ENCODE data around the gene LONRF2.

Gene LONRF2

DNA sequence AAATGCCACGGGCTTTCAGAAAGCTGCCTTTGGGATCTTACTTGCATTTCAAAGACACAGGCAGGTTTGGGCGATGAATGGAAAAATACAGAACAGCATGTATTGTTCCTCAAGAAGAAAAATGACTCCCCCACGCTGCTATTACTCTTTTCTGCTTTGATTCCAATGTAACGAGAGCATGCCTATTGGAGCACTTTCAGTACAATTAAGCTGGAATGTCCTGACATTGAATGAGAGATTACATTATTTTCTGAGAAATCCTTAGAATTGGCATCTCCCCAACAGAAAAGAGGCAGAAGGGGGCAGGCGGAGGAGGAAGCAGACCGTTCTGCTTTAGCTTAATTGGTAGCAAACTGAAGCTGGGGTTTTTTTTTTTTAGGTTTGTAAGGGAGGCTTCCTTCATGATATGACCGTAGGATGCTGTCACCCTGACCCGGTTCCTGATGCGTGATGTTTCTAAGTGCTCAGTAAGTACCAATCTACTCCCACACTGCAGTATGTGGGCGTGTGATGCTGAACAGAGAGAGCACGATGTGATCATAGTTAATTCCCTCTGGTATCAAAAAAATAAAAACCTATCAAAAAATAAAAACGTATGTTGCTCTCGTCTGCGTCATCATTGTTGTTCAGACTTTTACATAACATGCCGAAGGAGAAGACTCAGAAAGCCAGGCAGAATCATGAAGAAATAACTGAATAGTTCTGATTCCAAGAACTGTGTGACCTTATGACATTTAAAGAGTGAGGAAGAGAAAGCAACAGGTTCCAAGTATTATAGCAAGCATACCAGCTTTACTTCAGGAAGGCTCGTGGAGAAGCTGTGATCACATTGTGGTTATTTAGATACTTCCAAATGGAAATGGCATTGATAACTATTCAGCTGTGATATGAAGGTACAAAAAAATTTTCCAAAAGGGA, 40.5 kb downstream of the LONRF2 start:
- TF ChIP-seq TARDBP (IDR thresholded peaks at IDR 0.05) = no peak
- no peak for DNase-seq (ENCODE audit: extremely low spot score)
- CTCF ChIA-PET = interaction anchor here (0.5 to 0.8 kb wide), 2 partner anchors 21 to 99 kb away, joined by 3 read pairs; no protein-coding TSS in a partner anchor
- POLR2A ChIA-PET = no interaction called here

DNA sequence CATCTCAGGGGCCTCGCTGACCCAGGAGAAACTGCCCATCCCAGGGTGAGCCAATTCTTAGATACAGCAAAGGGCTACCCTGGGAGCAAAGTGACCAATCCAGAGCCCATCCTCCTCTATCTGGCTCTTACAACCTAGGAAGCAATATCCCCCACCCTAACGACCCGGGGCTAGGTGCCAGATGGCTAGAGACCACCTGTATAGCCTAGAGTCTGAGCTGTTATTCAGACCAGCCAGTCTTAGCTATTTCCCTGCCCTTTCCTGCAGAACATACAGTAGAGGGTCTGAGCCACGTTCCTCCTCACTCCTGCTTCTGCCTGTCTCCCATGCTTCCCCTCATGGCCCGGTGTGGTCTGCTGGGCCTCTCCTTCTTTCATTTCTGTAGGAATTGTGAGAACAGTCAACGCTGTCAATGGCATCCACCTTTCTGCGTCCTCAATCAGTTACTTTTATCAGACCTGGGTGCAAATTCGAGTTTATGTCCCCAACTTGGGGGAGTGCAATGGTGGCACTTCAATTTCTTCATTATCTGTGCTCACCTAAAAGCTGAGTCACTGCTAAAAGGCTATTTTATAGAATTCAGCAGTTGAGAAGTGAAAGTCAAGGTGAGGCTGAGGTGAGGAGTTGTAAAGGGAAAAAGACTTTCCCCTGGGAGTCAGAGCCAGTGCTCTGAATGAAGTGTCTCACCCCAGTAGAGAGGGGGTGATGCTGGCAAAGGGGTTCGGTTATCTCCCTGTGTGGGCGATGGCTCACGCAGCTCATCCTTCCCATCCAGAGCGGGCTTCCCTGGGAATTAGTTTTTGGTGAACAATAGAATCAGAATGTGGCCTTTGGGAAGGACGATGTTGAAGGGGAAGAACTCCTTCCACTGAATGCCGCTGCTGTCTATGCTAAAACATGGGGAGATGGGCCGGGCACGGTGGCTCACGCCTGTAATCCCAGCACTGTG, 42.4 kb downstream of the LONRF2 start:
- POLR2A ChIA-PET = interaction anchor here (0.6 kb wide), 1 partner anchor 261 kb away, joined by 4 read pairs; no protein-coding TSS in a partner anchor
- CTCF ChIA-PET = no interaction called here
- DNase-seq (ENCODE audit: extremely low spot score) = no peak
- TF ChIP-seq CTBP1 (IDR thresholded peaks at IDR 0.05; ENCODE audit: borderline replicate concordance) = no peak
- no peak for TF ChIP-seq HDGF (IDR thresholded peaks at IDR 0.05; ENCODE audit: borderline replicate concordance)
- no peak for TF ChIP-seq FOXA1 (IDR thresholded peaks at IDR 0.05)
- no peak for TF ChIP-seq BHLHE40 (IDR thresholded peaks at IDR 0.05; ENCODE audit: borderline replicate concordance)
- no peak for TF ChIP-seq NFRKB (IDR thresholded peaks at IDR 0.05)

DNA sequence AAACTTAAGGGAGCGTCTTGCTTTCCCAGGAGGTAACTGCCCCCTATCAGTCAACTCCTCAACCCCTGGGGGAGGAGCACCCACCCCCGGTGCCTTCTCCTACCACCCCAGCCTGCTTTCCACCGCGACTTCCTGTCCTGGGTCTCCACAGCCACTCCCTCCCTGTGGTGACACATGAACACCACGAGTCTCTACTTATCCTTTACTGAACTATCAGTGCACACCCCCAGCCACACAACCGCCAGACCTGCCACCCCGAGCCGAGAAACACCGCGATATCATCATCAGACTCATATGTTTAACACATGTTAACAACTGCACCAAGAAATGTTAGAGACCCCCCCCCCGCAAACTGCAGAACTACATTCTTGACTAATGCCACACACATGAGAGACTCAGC, 43.3 kb downstream of the LONRF2 start:
- ChIA-PET CTCF (no interaction called here), POLR2A (interaction anchor here (0.6 kb wide), 1 partner anchor 262 kb away, joined by 4 read pairs; no protein-coding TSS in a partner anchor)
- TF ChIP-seq SUZ12 (IDR thresholded peaks at IDR 0.05) = no peak
- no peak for TF ChIP-seq CTBP1 (IDR thresholded peaks at IDR 0.05; ENCODE audit: borderline replicate concordance)
- no peak for TF ChIP-seq FOXA1 (IDR thresholded peaks at IDR 0.05)
- DNase-seq (ENCODE audit: extremely low spot score) = no peak

DNA sequence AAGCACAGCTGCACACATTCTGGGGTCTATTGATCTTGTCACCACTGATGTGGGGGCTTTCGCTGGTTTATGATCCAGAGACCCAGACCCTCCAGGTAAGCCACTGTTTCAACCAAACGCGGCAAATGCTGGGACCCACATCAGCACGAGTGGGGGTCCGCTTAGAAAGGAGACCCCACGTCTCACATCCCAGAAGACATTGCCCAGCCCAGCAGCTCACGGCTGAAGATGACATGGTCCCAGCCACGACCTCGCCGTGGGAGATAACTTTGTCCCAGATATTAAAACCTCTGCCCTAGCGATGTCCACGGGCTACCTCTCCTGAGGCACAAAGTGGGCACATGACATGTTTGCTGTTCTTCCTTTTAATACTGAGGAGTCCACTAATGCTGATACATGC, 43.8 kb downstream of the LONRF2 start:
- ChIA-PET POLR2A (no interaction called here), CTCF (no interaction called here)
- no peak for DNase-seq (ENCODE audit: extremely low spot score)
- no peak for TF ChIP-seq FOXA1 (IDR thresholded peaks at IDR 0.05)
- TF ChIP-seq NFRKB (IDR thresholded peaks at IDR 0.05) = no peak
- no peak for TF ChIP-seq SUZ12 (IDR thresholded peaks at IDR 0.05)
- no peak for TF ChIP-seq LEF1 (IDR thresholded peaks at IDR 0.05; ENCODE audit: borderline replicate concordance)

DNA sequence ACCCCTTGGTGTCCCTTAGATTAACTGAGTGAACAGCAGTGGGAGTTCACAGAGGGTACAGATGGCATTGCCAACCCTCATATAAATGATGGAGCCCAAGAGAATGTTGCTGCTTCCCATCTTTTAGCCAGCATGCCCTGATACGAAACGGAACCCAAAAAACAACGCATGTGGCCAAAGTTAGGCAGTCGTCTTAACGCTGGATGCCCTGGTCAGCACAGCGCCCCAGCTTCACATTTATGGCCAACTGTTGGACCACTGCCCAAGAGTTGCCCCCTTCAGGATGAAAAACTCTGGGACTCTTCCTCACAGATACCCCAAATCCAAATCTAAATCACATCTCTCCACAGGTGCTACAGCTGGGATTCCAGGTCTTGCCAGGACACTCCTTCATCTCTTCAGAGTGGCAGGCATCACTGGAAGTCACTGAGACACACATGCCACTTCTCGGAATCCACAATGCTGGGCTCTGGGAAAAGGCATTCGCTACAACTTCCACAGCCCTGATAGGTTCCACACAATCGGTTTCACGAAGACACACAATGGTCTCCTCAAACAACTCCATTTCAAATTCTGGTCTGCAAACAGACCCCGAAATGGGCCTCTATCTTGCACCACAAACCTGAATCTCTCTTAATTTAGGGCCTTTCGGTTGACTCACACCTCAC, 44.6 kb downstream of the LONRF2 start:
- CTCF ChIA-PET = interaction anchor here (1.0 to 1.1 kb wide), 2 partner anchors 15 to 103 kb away, joined by 3 to 4 read pairs; no protein-coding TSS in a partner anchor
- no peak for DNase-seq (ENCODE audit: extremely low spot score)
- POLR2A ChIA-PET = no interaction called here
- TF ChIP-seq LEF1 (IDR thresholded peaks at IDR 0.05; ENCODE audit: borderline replicate concordance) (no peak), CTBP1 (IDR thresholded peaks at IDR 0.05; ENCODE audit: borderline replicate concordance) (no peak), L3MBTL2 (conservative IDR thresholded peaks at IDR 0.05) (no peak), FOXA1 (IDR thresholded peaks at IDR 0.05) (no peak), TARDBP (IDR thresholded peaks at IDR 0.05) (no peak), FOXK2 (IDR thresholded peaks at IDR 0.05) (no peak), ZNF384 (IDR thresholded peaks at IDR 0.05) (no peak), FOXM1 (IDR thresholded peaks at IDR 0.05; ENCODE audit: borderline replicate concordance) (no peak), SP1 (IDR thresholded peaks at IDR 0.05) (no peak), ELF4 (IDR thresholded peaks at IDR 0.05) (no peak)

DNA sequence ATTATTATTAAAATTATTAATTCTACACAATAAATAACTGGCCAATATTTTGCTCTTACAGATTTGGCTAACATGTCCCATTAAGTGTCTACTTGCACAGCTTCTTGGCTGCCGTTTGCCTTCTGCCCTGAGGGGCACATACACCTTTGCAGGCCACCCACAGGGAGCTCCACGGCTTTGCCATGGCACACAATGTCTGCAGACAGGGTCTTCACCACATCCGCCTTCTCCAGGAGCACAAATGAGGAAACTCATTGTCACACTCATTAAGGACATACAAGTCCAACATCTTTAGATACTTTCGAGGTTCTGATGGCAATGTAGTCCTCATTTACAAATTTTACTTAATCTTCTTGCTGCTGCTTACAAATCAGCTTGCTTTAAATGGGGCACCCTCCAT, 45.6 kb downstream of the LONRF2 start:
- CTCF ChIA-PET = interaction anchor here (1.0 kb wide), 1 partner anchor 14 kb away, joined by 4 read pairs; no protein-coding TSS in a partner anchor
- no peak for TF ChIP-seq FOXK2 (IDR thresholded peaks at IDR 0.05)

DNA sequence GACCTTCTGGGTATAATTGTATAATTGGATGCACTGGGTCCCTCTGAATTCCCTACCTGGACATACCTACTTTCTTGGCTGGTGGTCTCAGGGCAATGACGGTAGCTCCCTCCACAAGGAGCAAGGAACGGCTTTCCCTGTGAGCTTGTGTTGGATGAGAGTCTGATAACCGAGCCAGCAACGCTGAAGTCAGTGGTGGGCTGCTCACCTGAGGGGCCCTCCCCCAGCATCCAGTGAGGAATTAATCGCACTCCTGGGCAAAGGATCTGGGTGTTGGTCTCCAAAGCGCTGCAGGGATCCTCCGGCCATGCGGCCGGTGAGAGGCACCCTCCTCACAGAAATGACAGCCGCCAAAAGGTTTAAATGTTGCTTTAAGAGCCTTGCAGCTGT, 47.1 kb downstream of the LONRF2 start:
- ChIA-PET POLR2A (no interaction called here), CTCF (no interaction called here)
- DNase-seq (ENCODE audit: extremely low spot score) = no peak
- TF ChIP-seq BHLHE40 (IDR thresholded peaks at IDR 0.05; ENCODE audit: borderline replicate concordance) (no peak), HDGF (IDR thresholded peaks at IDR 0.05; ENCODE audit: borderline replicate concordance) (no peak), FOXA1 (IDR thresholded peaks at IDR 0.05) (no peak), FOXK2 (IDR thresholded peaks at IDR 0.05) (no peak), FOXM1 (IDR thresholded peaks at IDR 0.05; ENCODE audit: borderline replicate concordance) (no peak), L3MBTL2 (conservative IDR thresholded peaks at IDR 0.05) (no peak), NFRKB (IDR thresholded peaks at IDR 0.05) (no peak), ZNF384 (IDR thresholded peaks at IDR 0.05) (no peak), ELF4 (IDR thresholded peaks at IDR 0.05) (no peak), ARNT (IDR thresholded peaks at IDR 0.05) (no peak), SP1 (IDR thresholded peaks at IDR 0.05) (no peak), LEF1 (IDR thresholded peaks at IDR 0.05; ENCODE audit: borderline replicate concordance) (no peak), SUZ12 (IDR thresholded peaks at IDR 0.05) (no peak), CTBP1 (IDR thresholded peaks at IDR 0.05; ENCODE audit: borderline replicate concordance) (no peak), TARDBP (IDR thresholded peaks at IDR 0.05) (no peak)
- TF ChIP-seq, protein P1, sequence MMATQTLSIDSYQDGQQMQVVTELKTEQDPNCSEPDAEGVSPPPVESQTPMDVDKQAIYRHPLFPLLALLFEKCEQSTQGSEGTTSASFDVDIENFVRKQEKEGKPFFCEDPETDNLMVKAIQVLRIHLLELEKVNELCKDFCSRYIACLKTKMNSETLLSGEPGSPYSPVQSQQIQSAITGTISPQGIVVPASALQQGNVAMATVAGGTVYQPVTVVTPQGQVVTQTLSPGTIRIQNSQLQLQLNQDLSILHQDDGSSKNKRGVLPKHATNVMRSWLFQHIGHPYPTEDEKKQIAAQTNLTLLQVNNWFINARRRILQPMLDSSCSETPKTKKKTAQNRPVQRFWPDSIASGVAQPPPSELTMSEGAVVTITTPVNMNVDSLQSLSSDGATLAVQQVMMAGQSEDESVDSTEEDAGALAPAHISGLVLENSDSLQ (IDR thresholded peaks at IDR 0.05) = no peak

More for the DNA sequence above, 45.6 kb downstream of the LONRF2 start:
- no peak for DNase-seq (ENCODE audit: extremely low spot score)
- POLR2A ChIA-PET = no interaction called here

All from HEK293T (cell line).